Neural progenitor cell (in vitro differentiated cells): Measurements from ENCODE around the gene STXBP4. TPM values are rescaled to one million over a fixed set of nuclear protein-coding genes. Genes with fewer than 3 reads are reported as not detected.
A peak's percentile ranks its signal among the peaks of the same experiment; 100 is the strongest.

Experiments used
- DNase-seq: peaks from one replicate; pipeline ENCODE4 v3.0.0-alpha.2; 2016; ENCODE audit warnings: low spot score
- H2AFZ ChIP-seq: fragments of 200-600 bp; sonication (generic); replicated peaks from 2 replicates; pipeline ENCODE4 v1.6.1; 2016; ENCODE audit warnings: antibody characterized with exemption
- H3F3A ChIP-seq: fragments of 200-600 bp; sonication (generic); 2 replicates; pipeline ENCODE4 v1.6.1; 2016; ENCODE audit warnings: antibody characterized with exemption, low read depth
- H3K27ac ChIP-seq: fragments of 200-600 bp; sonication (generic); 2 replicates; pipeline ENCODE4 v1.5.1; 2016; ENCODE audit warnings: mild to moderate bottlenecking
- H3K27me3 ChIP-seq: fragments of 200-600 bp; sonication (generic); 2 replicates; pipeline ENCODE4 v1.6.1; 2016; ENCODE audit warnings: mild to moderate bottlenecking, moderate library complexity
- H3K36me3 ChIP-seq: fragments of 200-600 bp; sonication (generic); 2 replicates; pipeline ENCODE4 v1.5.1; 2016
- H3K4me1 ChIP-seq: fragments of 200-600 bp; sonication (generic); 2 replicates; pipeline ENCODE4 v1.6.1; 2016; ENCODE audit warnings: mixed run types
- H3K4me2 ChIP-seq: fragments of 200-600 bp; sonication (generic); 2 replicates; pipeline ENCODE4 v1.6.1; 2016
- H3K4me3 ChIP-seq: fragments of 200-600 bp; sonication (generic); 2 replicates; pipeline ENCODE4 v1.5.1; 2016
- H3K79me2 ChIP-seq: fragments of 200-600 bp; sonication (generic); 2 replicates; pipeline ENCODE4 v1.6.1; 2016; ENCODE audit warnings: low read depth
- H3K9ac ChIP-seq: fragments of 200-600 bp; sonication (generic); 2 replicates; pipeline ENCODE4 v1.6.1; 2016
- H3K9me3 ChIP-seq: fragments of 200-600 bp; sonication (generic); 2 replicates; pipeline ENCODE4 v1.5.1; 2016; ENCODE audit warnings: low read depth
- H4K20me1 ChIP-seq: fragments of 200-600 bp; sonication (generic); 2 replicates; pipeline ENCODE4 v1.6.1; 2016; ENCODE audit warnings: low read depth
- H3K27ac Mint-ChIP-seq: 3 replicates; pipeline ENCODE4 v1.8.0; 2021; ENCODE audit warnings: mixed read lengths
- H3K27me3 Mint-ChIP-seq: 2 replicates; pipeline ENCODE4 v1.8.0; 2022; ENCODE audit warnings: low read depth, mild to moderate bottlenecking, inconsistent platforms, moderate library complexity, mixed read lengths; ENCODE audit not compliant: insufficient read depth
- H3K36me3 Mint-ChIP-seq: 3 replicates; pipeline ENCODE4 v1.8.0; 2021; ENCODE audit warnings: mixed read lengths
- H3K4me1 Mint-ChIP-seq: 3 replicates; pipeline ENCODE4 v1.8.0; 2021; ENCODE audit warnings: mixed read lengths
- H3K4me3 Mint-ChIP-seq: 3 replicates; pipeline ENCODE4 v1.8.0; 2021; ENCODE audit warnings: mild to moderate bottlenecking, moderate library complexity, mixed read lengths
- H3K9me3 Mint-ChIP-seq: 3 replicates; pipeline ENCODE4 v1.8.0; 2020; ENCODE audit warnings: mixed read lengths
- EZH2 ChIP-seq: fragments of 200-600 bp; sonication (generic); IDR thresholded peaks from 2 replicates; pipeline ENCODE4 v1.6.1; 2017; ENCODE audit warnings: antibody characterized with exemption, mild to moderate bottlenecking, moderate library complexity
- EZH2phosphoT487 ChIP-seq: fragments of 200-600 bp; sonication (generic); IDR thresholded peaks from 2 replicates; pipeline ENCODE4 v1.6.1; 2017; ENCODE audit warnings: antibody characterized with exemption
- total RNA-seq: library from RNA; depleted of rRNA; stranded (reverse); fragments of >200 nt; gene quantifications from 2 replicates; pipeline ENCODE4 v1.2.3, GENCODE V29; 2015; ENCODE audit warnings: low replicate concordance
- TF ChIP-seq, protein P1 (sequence below): fragments of 200-600 bp; sonication (generic); IDR thresholded peaks from 2 replicates; pipeline ENCODE4 v1.5.1; 2017; ENCODE audit warnings: antibody characterized with exemption, mild to moderate bottlenecking

Gene STXBP4
- total RNA-seq, 1 donor from 2014 or later, result 111 TPM

DNA sequence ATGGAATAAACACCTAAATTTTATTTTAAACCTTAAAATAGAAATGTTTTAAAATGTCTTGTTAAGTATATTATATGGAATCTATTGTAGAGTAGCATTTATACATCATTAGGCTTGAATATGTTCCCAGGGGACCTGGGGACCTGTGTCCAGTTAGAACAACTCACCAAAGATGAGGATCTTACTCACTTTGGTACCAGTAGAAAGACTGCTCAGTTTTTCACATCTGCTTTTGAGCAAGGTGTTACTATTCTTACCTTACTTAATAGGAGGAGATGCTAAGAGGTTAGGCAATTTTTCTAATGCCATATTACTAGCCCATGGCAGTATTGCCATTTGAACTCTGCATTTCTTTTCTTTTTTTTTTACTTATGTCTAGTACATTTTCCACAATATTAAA, 14.7 kb downstream of the STXBP4 start:
- Histone ChIP-seq H3K4me3 (no peak overlapping the region), H3K4me2 (no peak overlapping the region), H3F3A (no peaks in the 10 kb centered on the region), H3K9ac (no peak overlapping the region), H3K27ac (no peak overlapping the region), H3K27me3 (no peaks in the 10 kb centered on the region), H3K79me2 (peaks cover 46% of the 10 kb centered on the region), H3K9me3 (peaks cover 13% of the 10 kb centered on the region), H4K20me1 (no peaks in the 10 kb centered on the region), H3K4me1 (no peaks in the 10 kb centered on the region), H2AFZ (no peak overlapping the region), H3K36me3 (peaks cover 5% of the 10 kb centered on the region)
- Mint-ChIP-seq H3K27me3 (no peaks in the 10 kb centered on the region), H3K9me3 (peaks cover 21% of the 10 kb centered on the region), H3K27ac (no peak overlapping the region), H3K4me1 (no peaks in the 10 kb centered on the region), H3K4me3 (no peak overlapping the region), H3K36me3 (peaks cover 20% of the 10 kb centered on the region)
- DNase-seq, result no peak
- TF ChIP-seq EZH2 (no peak), EZH2phosphoT487 (no peak)
- TF ChIP-seq, protein P1, sequence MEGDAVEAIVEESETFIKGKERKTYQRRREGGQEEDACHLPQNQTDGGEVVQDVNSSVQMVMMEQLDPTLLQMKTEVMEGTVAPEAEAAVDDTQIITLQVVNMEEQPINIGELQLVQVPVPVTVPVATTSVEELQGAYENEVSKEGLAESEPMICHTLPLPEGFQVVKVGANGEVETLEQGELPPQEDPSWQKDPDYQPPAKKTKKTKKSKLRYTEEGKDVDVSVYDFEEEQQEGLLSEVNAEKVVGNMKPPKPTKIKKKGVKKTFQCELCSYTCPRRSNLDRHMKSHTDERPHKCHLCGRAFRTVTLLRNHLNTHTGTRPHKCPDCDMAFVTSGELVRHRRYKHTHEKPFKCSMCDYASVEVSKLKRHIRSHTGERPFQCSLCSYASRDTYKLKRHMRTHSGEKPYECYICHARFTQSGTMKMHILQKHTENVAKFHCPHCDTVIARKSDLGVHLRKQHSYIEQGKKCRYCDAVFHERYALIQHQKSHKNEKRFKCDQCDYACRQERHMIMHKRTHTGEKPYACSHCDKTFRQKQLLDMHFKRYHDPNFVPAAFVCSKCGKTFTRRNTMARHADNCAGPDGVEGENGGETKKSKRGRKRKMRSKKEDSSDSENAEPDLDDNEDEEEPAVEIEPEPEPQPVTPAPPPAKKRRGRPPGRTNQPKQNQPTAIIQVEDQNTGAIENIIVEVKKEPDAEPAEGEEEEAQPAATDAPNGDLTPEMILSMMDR, result no peak

- Mint-ChIP-seq H3K36me3 (peaks cover 12% of the 10 kb centered on the region), H3K9me3 (peaks cover 10% of the 10 kb centered on the region), H3K4me3 (no peak overlapping the region), H3K27me3 (no peaks in the 10 kb centered on the region), H3K4me1 (peaks cover 4% of the 10 kb centered on the region), H3K27ac (no peak overlapping the region)
- Histone ChIP-seq H2AFZ (no peak overlapping the region), H3K79me2 (peaks cover 24% of the 10 kb centered on the region), H3K27ac (no peak overlapping the region), H3K4me1 (no peaks in the 10 kb centered on the region), H3K36me3 (peaks cover 5% of the 10 kb centered on the region), H3K4me2 (no peak overlapping the region), H3K4me3 (no peak overlapping the region), H4K20me1 (no peaks in the 10 kb centered on the region), H3K9me3 (no peaks in the 10 kb centered on the region), H3K27me3 (no peaks in the 10 kb centered on the region), H3K9ac (no peak overlapping the region), H3F3A (no peaks in the 10 kb centered on the region)
- TF ChIP-seq EZH2phosphoT487, result no peak
- TF ChIP-seq EZH2, result no peak
- TF ChIP-seq, protein P1, result no peak
- DNase-seq, result no peak
Observed at GRCh38 chr17:54985476-54985875, 16.9 kb downstream of the STXBP4 start.

DNA sequence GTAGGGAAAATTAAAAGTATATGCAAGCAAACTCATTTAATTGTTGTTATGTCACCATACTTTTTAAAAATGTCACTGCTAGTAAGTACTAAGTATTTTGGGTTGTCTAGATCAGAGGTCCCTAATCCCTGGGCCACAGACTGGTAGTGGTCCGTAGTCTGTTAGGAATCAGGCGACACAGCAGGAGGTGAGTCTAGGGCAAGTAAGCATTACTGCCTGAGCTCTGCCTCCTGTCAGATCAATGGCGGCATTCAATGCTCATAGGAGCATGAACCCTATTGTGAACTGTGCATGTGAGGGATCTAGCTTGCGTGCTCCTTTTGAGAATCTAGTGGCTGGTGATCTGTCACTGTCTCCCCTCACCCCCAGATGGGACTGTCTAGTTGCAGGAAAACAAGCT, 21.6 kb downstream of the STXBP4 start:
- no peaks in the 10 kb centered on the region for H4K20me1 ChIP-seq

More for the DNA sequence above, 21.6 kb downstream of the STXBP4 start:
- no peak overlapping the region for H3K27ac ChIP-seq
- no peaks in the 10 kb centered on the region for H3K27me3 Mint-ChIP-seq
- no peak overlapping the region for H3K9ac ChIP-seq
- H2AFZ ChIP-seq, result no peak overlapping the region
- H3K4me3 ChIP-seq, result no peak overlapping the region
- no peak overlapping the region for H3K27ac Mint-ChIP-seq
- H3K4me1 ChIP-seq, result no peaks in the 10 kb centered on the region
- H3K36me3 ChIP-seq, result peaks cover 5% of the 10 kb centered on the region
- H3K4me3 Mint-ChIP-seq, result no peak overlapping the region
- H3F3A ChIP-seq, result no peaks in the 10 kb centered on the region
- no peaks in the 10 kb centered on the region for H3K27me3 ChIP-seq
- H3K4me1 Mint-ChIP-seq, result peaks cover 4% of the 10 kb centered on the region
- peak; percentile 44 for DNase-seq
- H3K4me2 ChIP-seq, result no peak overlapping the region
- TF ChIP-seq, protein P1, result no peak
- TF ChIP-seq EZH2, result no peak
- TF ChIP-seq EZH2phosphoT487, result no peak
- no peaks in the 10 kb centered on the region for H3K9me3 Mint-ChIP-seq
- H3K79me2 ChIP-seq, result no peaks in the 10 kb centered on the region
- no peaks in the 10 kb centered on the region for H3K9me3 ChIP-seq
- peaks cover 4% of the 10 kb centered on the region for H3K36me3 Mint-ChIP-seq
